Loucy (cell line): ENCODE measurements around the gene MRPL52.
"Not testable (repeated sequence)": the region's sequence is repeated elsewhere in the genome, so short reads cannot be mapped to it uniquely, and the experiment has no call there.

ENCODE experiments used
- H2AFZ ChIP-seq: fragments of 200-600 bp; sonication (generic); 2 replicates; pipeline ENCODE4 v1.6.0; 2016; ENCODE audit warnings: antibody characterized with exemption, mild to moderate bottlenecking, low read length, moderate library complexity
- H3F3A ChIP-seq: fragments of 200-600 bp; 2 replicates; pipeline ENCODE4 v1.6.0; 2016; ENCODE audit warnings: antibody characterized with exemption, low read depth, mild to moderate bottlenecking
- H3K27me3 ChIP-seq: fragments of 200-600 bp; sonication (generic); 2 replicates; pipeline ENCODE4 v1.6.1; 2014; ENCODE audit warnings: low read length, mild to moderate bottlenecking; ENCODE audit not compliant: insufficient read depth, poor library complexity, severe bottlenecking
- H3K36me3 ChIP-seq: fragments of 200-600 bp; sonication (generic); 2 replicates; pipeline ENCODE4 v1.6.1; 2016; ENCODE audit warnings: low read length; ENCODE audit not compliant: insufficient read depth
- H3K4me1 ChIP-seq: fragments of 200-600 bp; sonication (generic); 2 replicates; pipeline ENCODE4 v1.5.1; 2014; ENCODE audit warnings: low read length, mild to moderate bottlenecking; ENCODE audit not compliant: insufficient read depth, poor library complexity, severe bottlenecking
- H3K4me2 ChIP-seq: fragments of 200-600 bp; sonication (generic); 2 replicates; pipeline ENCODE4 v1.6.0; 2014; ENCODE audit warnings: antibody characterized with exemption, low read length, low read depth, mild to moderate bottlenecking; ENCODE audit not compliant: poor library complexity, severe bottlenecking
- H3K4me3 ChIP-seq: fragments of 200-600 bp; sonication (generic); 2 replicates; pipeline ENCODE4 v1.5.1; 2014; ENCODE audit warnings: low read length, mild to moderate bottlenecking, mixed read lengths; ENCODE audit not compliant: poor library complexity, severe bottlenecking
- H3K79me2 ChIP-seq: fragments of 200-600 bp; sonication (generic); 2 replicates; pipeline ENCODE4 v1.6.1; 2014; ENCODE audit warnings: low read length; ENCODE audit not compliant: insufficient read depth
- H3K9ac ChIP-seq: fragments of 200-600 bp; sonication (generic); 2 replicates; pipeline ENCODE4 v1.6.0; 2014; ENCODE audit warnings: mild to moderate bottlenecking, low read depth, low read length, moderate library complexity; ENCODE audit not compliant: poor library complexity, severe bottlenecking
- H3K9me2 ChIP-seq: fragments of 200-600 bp; sonication (generic); replicated peaks from 2 replicates; pipeline ENCODE4 v1.6.1; 2016; ENCODE audit warnings: low read depth, low read length, mixed read lengths
- H3K9me3 ChIP-seq: fragments of 200-600 bp; sonication (generic); 2 replicates; pipeline ENCODE4 v1.6.1; 2014; ENCODE audit warnings: mild to moderate bottlenecking, antibody characterized with exemption, low read length, low read depth; ENCODE audit not compliant: insufficient read depth
- H4K20me1 ChIP-seq: fragments of 200-600 bp; sonication (generic); 2 replicates; pipeline ENCODE4 v1.6.0; 2014; ENCODE audit warnings: antibody characterized with exemption, low read length, mild to moderate bottlenecking; ENCODE audit not compliant: insufficient read depth, poor library complexity, severe bottlenecking
- CTCF ChIP-seq: fragments of 200-600 bp; sonication (generic); conservative IDR thresholded peaks from 2 replicates; pipeline ENCODE4 v1.5.1; 2014; ENCODE audit warnings: mild to moderate bottlenecking, antibody characterized with exemption, low read length
- EZH2phosphoT487 ChIP-seq: fragments of 200-600 bp; IDR thresholded peaks from 2 replicates; pipeline ENCODE4 v1.6.1; 2018; ENCODE audit warnings: antibody characterized with exemption, mild to moderate bottlenecking, moderate library complexity, borderline replicate concordance

Gene MRPL52

GRCh38 chr14:22801716-22802115 lies 28.0 kb upstream of the MRPL52 start:
- peaks cover 6% of the 10 kb centered on the region for H3K27me3 ChIP-seq
- no peak overlapping the region for H3K4me3 ChIP-seq

GRCh38 chr14:22802860-22803686 lies 26.6 kb upstream of the MRPL52 start:
- H3K27me3 ChIP-seq = peaks cover 6% of the 10 kb centered on the region
- H3K79me2 ChIP-seq = no peaks in the 10 kb centered on the region
- TF ChIP-seq EZH2phosphoT487 = no peak
- TF ChIP-seq CTCF = no peak
- no peak overlapping the region for H3K9ac ChIP-seq
- H3K9me2 ChIP-seq = no peaks in the 10 kb centered on the region
- H3K4me3 ChIP-seq = no peak overlapping the region
- no peaks in the 10 kb centered on the region for H4K20me1 ChIP-seq
- H3K4me1 ChIP-seq = no peaks in the 10 kb centered on the region
- H3K4me2 ChIP-seq = no peak overlapping the region
- no peak overlapping the region for H2AFZ ChIP-seq
- no peaks in the 10 kb centered on the region for H3F3A ChIP-seq
- H3K9me3 ChIP-seq = no peaks in the 10 kb centered on the region
- H3K36me3 ChIP-seq = no peaks in the 10 kb centered on the region

More at GRCh38 chr14:22801716-22802115, 28.0 kb upstream of the MRPL52 start:
- no peaks in the 10 kb centered on the region for H3K36me3 ChIP-seq
- no peaks in the 10 kb centered on the region for H3K9me3 ChIP-seq
- H4K20me1 ChIP-seq = no peaks in the 10 kb centered on the region
- no peaks in the 10 kb centered on the region for H3K9me2 ChIP-seq
- no peak overlapping the region for H2AFZ ChIP-seq
- H3K4me1 ChIP-seq = no peaks in the 10 kb centered on the region
- TF ChIP-seq EZH2phosphoT487 = no peak
- H3K4me2 ChIP-seq = no peak overlapping the region
- no peaks in the 10 kb centered on the region for H3K79me2 ChIP-seq
- H3K9ac ChIP-seq = no peak overlapping the region
- H3F3A ChIP-seq = no peaks in the 10 kb centered on the region

GRCh38 chr14:22803687-22803974 lies 26.1 kb upstream of the MRPL52 start:
- Histone ChIP-seq H3F3A (no peaks in the 10 kb centered on the region), H3K9me3 (no peaks in the 10 kb centered on the region), H3K4me3 (no peak overlapping the region), H3K4me2 (no peak overlapping the region), H3K9ac (no peak overlapping the region), H4K20me1 (no peaks in the 10 kb centered on the region), H3K36me3 (no peaks in the 10 kb centered on the region), H2AFZ (no peak overlapping the region), H3K9me2 (no peaks in the 10 kb centered on the region), H3K27me3 (peaks cover 1% of the 10 kb centered on the region), H3K79me2 (no peaks in the 10 kb centered on the region), H3K4me1 (no peaks in the 10 kb centered on the region)
- no peak for TF ChIP-seq CTCF
- no peak for TF ChIP-seq EZH2phosphoT487

GRCh38 chr14:22805235-22805634 lies 24.5 kb upstream of the MRPL52 start:
- H3K36me3 ChIP-seq, H3K4me3 ChIP-seq, H3K9ac ChIP-seq, H3K79me2 ChIP-seq, H3K27me3 ChIP-seq, H3K4me2 ChIP-seq, H3K9me2 ChIP-seq, H3K9me3 ChIP-seq, H2AFZ ChIP-seq, H4K20me1 ChIP-seq, H3F3A ChIP-seq, H3K4me1 ChIP-seq: not testable (repeated sequence)
